Calu3 (cell line): ENCODE data around the gene JAM2. TPM values are rescaled to one million over a fixed set of nuclear protein-coding genes. Genes with fewer than 3 reads are reported as not detected.

Experiments
- BruUV-seq: library from RNA; stranded (reverse); fragments of 400-500 nt; replicated peaks from 2 replicates; lab custom pipeline; 2021; lab: Mats Ljungman, UMichigan
- CTCF ChIA-PET: fragments of 300-600 bp; sonication (Branson Sonifier 250); formaldehyde crosslinking; loops from one replicate; lab custom pipeline; 2022; ENCODE audit warnings: antibody characterized with exemption; lab: Charles Lee
- DNase-seq: peaks from one replicate; pipeline ENCODE4 v3.0.0; 2022
- H3K27ac Mint-ChIP-seq: one replicate; pipeline ENCODE4 v1.8.0; 2022; ENCODE audit warnings: mixed read lengths; ENCODE audit not compliant: unreplicated experiment
- H3K27me3 Mint-ChIP-seq: one replicate; pipeline ENCODE4 v1.8.0; 2022; ENCODE audit warnings: mixed read lengths; ENCODE audit not compliant: unreplicated experiment
- H3K36me3 Mint-ChIP-seq: one replicate; pipeline ENCODE4 v1.8.0; 2022; ENCODE audit warnings: mild to moderate bottlenecking, moderate library complexity, mixed read lengths; ENCODE audit not compliant: insufficient read depth, unreplicated experiment
- H3K4me1 Mint-ChIP-seq: one replicate; pipeline ENCODE4 v1.8.0; 2022; ENCODE audit warnings: mild to moderate bottlenecking, low read depth, mixed read lengths; ENCODE audit not compliant: unreplicated experiment
- H3K4me3 Mint-ChIP-seq: one replicate; pipeline ENCODE4 v1.8.0; 2022; ENCODE audit warnings: mild to moderate bottlenecking, low read depth, moderate library complexity, mixed read lengths; ENCODE audit not compliant: unreplicated experiment
- H3K9me3 Mint-ChIP-seq: one replicate; pipeline ENCODE4 v1.8.0; 2022; ENCODE audit warnings: low read depth, mixed read lengths; ENCODE audit not compliant: unreplicated experiment
- CTCF ChIP-seq: fragments of 200-600 bp; IDR thresholded peaks from one replicate; pipeline ENCODE4 v1.8.0; 2022; ENCODE audit warnings: antibody characterized with exemption; ENCODE audit not compliant: unreplicated experiment
- intact Hi-C: fragments of 100-400 bp; cut with micrococcal nuclease; formaldehyde crosslinking; loops from one replicate; pipeline ENCODE4 v1.10.0; 2022; ENCODE audit not compliant: unreplicated experiment
- total RNA-seq: library from RNA; stranded (reverse); gene quantifications from 2 replicates; pipeline ENCODE4 v1.2.3, GENCODE V29; 2022

JAM2 gene
- total RNA-seq, 1 experiment from 2014 or later, result not detected

GRCh38 chr21:25717491-25718147, 78.6 kb downstream of the JAM2 start:
- no peak for DNase-seq
- TF ChIP-seq CTCF, result no peak
- Mint-ChIP-seq H3K27ac (no peak overlapping the region), H3K9me3 (no peaks in the 10 kb centered on the region), H3K4me1 (no peaks in the 10 kb centered on the region), H3K36me3 (no peaks in the 10 kb centered on the region), H3K4me3 (no peak overlapping the region), H3K27me3 (no peaks in the 10 kb centered on the region)
- BruUV-seq, result no TSS peak
- CTCF ChIA-PET, result no interaction called here
- intact Hi-C loops, result no loop called here

- no peak overlapping the region for H3K4me3 Mint-ChIP-seq
- CTCF ChIA-PET, result no interaction called here
- no peaks in the 10 kb centered on the region for H3K4me1 Mint-ChIP-seq
- no TSS peak for BruUV-seq
- intact Hi-C loops, result no loop called here
- DNase-seq, result no peak
- no peak overlapping the region for H3K27ac Mint-ChIP-seq
- no peaks in the 10 kb centered on the region for H3K9me3 Mint-ChIP-seq
- no peaks in the 10 kb centered on the region for H3K27me3 Mint-ChIP-seq
- H3K36me3 Mint-ChIP-seq, result peaks cover 11% of the 10 kb centered on the region
- TF ChIP-seq CTCF, result no peak
Measured at GRCh38 chr21:25721987-25722386, 82.9 kb downstream of the JAM2 start.

- no TSS peak for BruUV-seq
- H3K9me3 Mint-ChIP-seq, result no peaks in the 10 kb centered on the region
- H3K4me3 Mint-ChIP-seq, result no peak overlapping the region
- intact Hi-C loops, result no loop called here
- no peak overlapping the region for H3K27ac Mint-ChIP-seq
- H3K4me1 Mint-ChIP-seq, result no peaks in the 10 kb centered on the region
- no peak for DNase-seq
- no peaks in the 10 kb centered on the region for H3K27me3 Mint-ChIP-seq
- TF ChIP-seq CTCF, result no peak
- CTCF ChIA-PET, result no interaction called here
- H3K36me3 Mint-ChIP-seq, result peaks cover 11% of the 10 kb centered on the region
Measured at GRCh38 chr21:25722631-25723030, 83.6 kb downstream of the JAM2 start.

- CTCF ChIA-PET, result no interaction called here
- no peak overlapping the region for H3K4me3 Mint-ChIP-seq
- H3K27me3 Mint-ChIP-seq, result no peaks in the 10 kb centered on the region
Measured at GRCh38 chr21:25732091-25732760, 93.2 kb downstream of the JAM2 start.

More at GRCh38 chr21:25732091-25732760, 93.2 kb downstream of the JAM2 start:
- Mint-ChIP-seq H3K36me3 (peaks cover 34% of the 10 kb centered on the region), H3K9me3 (no peaks in the 10 kb centered on the region), H3K27ac (no peak overlapping the region), H3K4me1 (peaks cover 7% of the 10 kb centered on the region)
- no TSS peak for BruUV-seq
- DNase-seq, result no peak
- intact Hi-C loops, result no loop called here
- TF ChIP-seq CTCF, result no peak
